ENCODE measurements around the gene KDM3A.
A peak's percentile ranks its signal among the peaks of the same experiment; 100 is the strongest.

KDM3A gene

GRCh38 chr2:86512892-86513291 lies 71.7 kb downstream of the KDM3A start:
- FAIRE-seq (no peak), DNase-seq (ENCODE audit: insufficient read length, low spot score) (no peak)
- TF ChIP-seq CTCF (IDR thresholded peaks at IDR 0.05; ENCODE audit: insufficient read depth, missing control alignments), result no peak

DNA sequence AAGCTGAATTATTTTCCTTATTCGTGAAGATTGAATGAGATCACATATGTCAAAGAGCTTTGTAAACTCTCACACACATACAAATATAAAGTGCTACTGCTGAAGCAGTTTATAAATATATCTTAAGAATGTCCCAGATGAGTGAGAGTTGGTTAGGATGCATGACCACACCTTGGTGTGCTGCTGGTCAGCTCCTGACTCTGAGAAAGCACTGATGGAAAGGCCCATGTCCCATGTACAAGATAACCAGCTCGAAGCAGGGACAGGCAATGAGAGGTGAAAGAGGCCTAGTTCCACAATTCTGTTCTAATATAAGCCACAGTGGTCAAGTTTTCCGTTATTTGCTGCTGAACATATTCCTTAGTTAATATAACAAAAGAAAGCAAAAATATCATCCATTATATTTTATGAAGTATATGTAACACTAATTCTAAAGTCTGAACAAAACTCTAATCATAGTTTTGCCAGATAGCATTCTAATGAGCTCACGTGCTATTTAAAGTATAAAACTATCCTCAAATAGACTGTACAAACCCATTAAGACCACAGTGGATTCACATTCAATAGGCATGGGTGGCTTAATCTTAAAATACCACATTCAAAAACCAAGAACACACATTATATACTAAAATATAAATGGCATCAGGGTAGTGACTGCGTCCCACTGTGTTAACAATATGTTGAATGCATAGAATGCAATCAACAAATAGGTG lies 72.9 kb downstream of the KDM3A start:
- no peak for DNase-seq (ENCODE audit: insufficient read length, low spot score)
- no peak for TF ChIP-seq CTCF (IDR thresholded peaks at IDR 0.05; ENCODE audit: insufficient read depth, missing control alignments)
- no peak for FAIRE-seq

GRCh38 chr2:86518481-86518880 lies 77.3 kb downstream of the KDM3A start:
- DNase-seq (ENCODE audit: insufficient read length, low spot score) (no peak), FAIRE-seq (no peak)
- peak; percentile 36 for TF ChIP-seq CTCF (IDR thresholded peaks at IDR 0.05; ENCODE audit: insufficient read depth, missing control alignments)

- no peak for TF ChIP-seq CTCF (IDR thresholded peaks at IDR 0.05; ENCODE audit: insufficient read depth, missing control alignments)
- FAIRE-seq (no peak), DNase-seq (ENCODE audit: insufficient read length, low spot score) (no peak)
Measured at GRCh38 chr2:86519349-86519748, 78.2 kb downstream of the KDM3A start.

- FAIRE-seq (no peak), DNase-seq (ENCODE audit: insufficient read length, low spot score) (no peak)
- TF ChIP-seq CTCF (IDR thresholded peaks at IDR 0.05; ENCODE audit: insufficient read depth, missing control alignments), result no peak
Measured at GRCh38 chr2:86520153-86520552, 79.0 kb downstream of the KDM3A start.

- no peak for DNase-seq (ENCODE audit: insufficient read length, low spot score)
- FAIRE-seq, result no peak
- no peak for TF ChIP-seq CTCF (IDR thresholded peaks at IDR 0.05; ENCODE audit: insufficient read depth, missing control alignments)
Measured at GRCh38 chr2:86521922-86522321, 80.8 kb downstream of the KDM3A start.

GRCh38 chr2:86522711-86523110 lies 81.5 kb downstream of the KDM3A start:
- TF ChIP-seq CTCF (IDR thresholded peaks at IDR 0.05; ENCODE audit: insufficient read depth, missing control alignments), result no peak
- FAIRE-seq (no peak), DNase-seq (ENCODE audit: insufficient read length, low spot score) (no peak)

Data from D721Med (cell line).